Measurements from ENCODE around the gene RYR1.
"Not testable (repeated sequence)": the region's sequence is repeated elsewhere in the genome, so short reads cannot be mapped to it uniquely, and the experiment has no call there.

- not testable (repeated sequence) for TF ChIP-seq POLR2A (IDR thresholded peaks at IDR 0.05); CTCF (IDR thresholded peaks at IDR 0.05); EP300 (IDR thresholded peaks at IDR 0.05; ENCODE audit: low read depth); POLR2AphosphoS5 (IDR thresholded peaks at IDR 0.05)
These were observed 23.1 kb upstream of the RYR1 start for GRCh38 chr19:38410407-38410806.

Data from transverse colon (tissue), 4 donors.